ENCODE results near the gene PLEKHG2.

The PLEKHG2 gene, protein sequence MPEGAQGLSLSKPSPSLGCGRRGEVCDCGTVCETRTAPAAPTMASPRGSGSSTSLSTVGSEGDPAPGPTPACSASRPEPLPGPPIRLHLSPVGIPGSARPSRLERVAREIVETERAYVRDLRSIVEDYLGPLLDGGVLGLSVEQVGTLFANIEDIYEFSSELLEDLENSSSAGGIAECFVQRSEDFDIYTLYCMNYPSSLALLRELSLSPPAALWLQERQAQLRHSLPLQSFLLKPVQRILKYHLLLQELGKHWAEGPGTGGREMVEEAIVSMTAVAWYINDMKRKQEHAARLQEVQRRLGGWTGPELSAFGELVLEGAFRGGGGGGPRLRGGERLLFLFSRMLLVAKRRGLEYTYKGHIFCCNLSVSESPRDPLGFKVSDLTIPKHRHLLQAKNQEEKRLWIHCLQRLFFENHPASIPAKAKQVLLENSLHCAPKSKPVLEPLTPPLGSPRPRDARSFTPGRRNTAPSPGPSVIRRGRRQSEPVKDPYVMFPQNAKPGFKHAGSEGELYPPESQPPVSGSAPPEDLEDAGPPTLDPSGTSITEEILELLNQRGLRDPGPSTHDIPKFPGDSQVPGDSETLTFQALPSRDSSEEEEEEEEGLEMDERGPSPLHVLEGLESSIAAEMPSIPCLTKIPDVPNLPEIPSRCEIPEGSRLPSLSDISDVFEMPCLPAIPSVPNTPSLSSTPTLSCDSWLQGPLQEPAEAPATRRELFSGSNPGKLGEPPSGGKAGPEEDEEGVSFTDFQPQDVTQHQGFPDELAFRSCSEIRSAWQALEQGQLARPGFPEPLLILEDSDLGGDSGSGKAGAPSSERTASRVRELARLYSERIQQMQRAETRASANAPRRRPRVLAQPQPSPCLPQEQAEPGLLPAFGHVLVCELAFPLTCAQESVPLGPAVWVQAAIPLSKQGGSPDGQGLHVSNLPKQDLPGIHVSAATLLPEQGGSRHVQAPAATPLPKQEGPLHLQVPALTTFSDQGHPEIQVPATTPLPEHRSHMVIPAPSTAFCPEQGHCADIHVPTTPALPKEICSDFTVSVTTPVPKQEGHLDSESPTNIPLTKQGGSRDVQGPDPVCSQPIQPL (N-terminal part only)

DNA sequence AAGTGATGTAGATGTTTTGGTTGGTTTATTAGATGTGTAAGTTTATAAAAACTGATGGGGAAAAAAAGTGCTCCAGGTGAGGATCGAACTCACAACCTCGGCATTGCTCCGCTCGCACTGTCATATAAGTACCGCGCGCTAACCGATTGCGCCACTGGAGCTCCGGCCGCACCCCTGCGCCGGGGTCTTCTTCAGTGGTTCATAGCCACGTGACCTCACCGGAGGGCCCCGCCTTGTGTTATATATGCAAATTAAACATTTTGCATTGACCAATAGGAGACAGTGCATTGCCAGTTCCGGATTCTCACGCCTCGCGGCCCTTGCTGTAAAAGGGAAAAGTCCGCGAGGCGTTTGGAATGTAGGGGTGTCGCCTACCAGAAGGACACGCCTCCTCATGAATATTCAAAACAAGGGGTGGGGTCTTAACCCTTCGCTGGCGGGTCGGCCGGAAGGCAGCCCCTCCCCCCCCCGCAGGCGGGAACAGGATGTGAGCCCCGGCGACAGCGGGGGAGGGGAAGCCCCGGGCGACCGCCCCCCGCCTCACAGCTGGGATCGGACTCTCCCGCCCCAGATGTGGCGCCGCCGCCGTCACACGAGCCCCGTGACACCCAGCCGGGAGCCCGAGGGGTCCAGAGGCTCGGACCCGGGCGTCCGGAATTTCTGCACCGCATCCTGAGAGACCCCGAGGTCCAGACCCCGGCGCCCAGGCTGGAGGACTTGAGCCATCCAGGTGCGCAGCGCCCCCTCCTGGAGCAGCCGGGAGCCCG is at the start of gene PLEKHG2:
Gene PLEKHG2, plus strand, starts transcription at position 570 of the 767 bp plus-strand sequence. CDS start 1,418 bp downstream, outside the sequence.
- peak within 1 kb of the TSS; percentile 76 for H3K27ac ChIP-seq
- TF ChIP-seq, protein P1, sequence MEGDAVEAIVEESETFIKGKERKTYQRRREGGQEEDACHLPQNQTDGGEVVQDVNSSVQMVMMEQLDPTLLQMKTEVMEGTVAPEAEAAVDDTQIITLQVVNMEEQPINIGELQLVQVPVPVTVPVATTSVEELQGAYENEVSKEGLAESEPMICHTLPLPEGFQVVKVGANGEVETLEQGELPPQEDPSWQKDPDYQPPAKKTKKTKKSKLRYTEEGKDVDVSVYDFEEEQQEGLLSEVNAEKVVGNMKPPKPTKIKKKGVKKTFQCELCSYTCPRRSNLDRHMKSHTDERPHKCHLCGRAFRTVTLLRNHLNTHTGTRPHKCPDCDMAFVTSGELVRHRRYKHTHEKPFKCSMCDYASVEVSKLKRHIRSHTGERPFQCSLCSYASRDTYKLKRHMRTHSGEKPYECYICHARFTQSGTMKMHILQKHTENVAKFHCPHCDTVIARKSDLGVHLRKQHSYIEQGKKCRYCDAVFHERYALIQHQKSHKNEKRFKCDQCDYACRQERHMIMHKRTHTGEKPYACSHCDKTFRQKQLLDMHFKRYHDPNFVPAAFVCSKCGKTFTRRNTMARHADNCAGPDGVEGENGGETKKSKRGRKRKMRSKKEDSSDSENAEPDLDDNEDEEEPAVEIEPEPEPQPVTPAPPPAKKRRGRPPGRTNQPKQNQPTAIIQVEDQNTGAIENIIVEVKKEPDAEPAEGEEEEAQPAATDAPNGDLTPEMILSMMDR (conservative IDR thresholded peaks at IDR 0.05), result peak; percentile 73
- TF ChIP-seq ZFX (IDR thresholded peaks at IDR 0.05), result no peak

DNA sequence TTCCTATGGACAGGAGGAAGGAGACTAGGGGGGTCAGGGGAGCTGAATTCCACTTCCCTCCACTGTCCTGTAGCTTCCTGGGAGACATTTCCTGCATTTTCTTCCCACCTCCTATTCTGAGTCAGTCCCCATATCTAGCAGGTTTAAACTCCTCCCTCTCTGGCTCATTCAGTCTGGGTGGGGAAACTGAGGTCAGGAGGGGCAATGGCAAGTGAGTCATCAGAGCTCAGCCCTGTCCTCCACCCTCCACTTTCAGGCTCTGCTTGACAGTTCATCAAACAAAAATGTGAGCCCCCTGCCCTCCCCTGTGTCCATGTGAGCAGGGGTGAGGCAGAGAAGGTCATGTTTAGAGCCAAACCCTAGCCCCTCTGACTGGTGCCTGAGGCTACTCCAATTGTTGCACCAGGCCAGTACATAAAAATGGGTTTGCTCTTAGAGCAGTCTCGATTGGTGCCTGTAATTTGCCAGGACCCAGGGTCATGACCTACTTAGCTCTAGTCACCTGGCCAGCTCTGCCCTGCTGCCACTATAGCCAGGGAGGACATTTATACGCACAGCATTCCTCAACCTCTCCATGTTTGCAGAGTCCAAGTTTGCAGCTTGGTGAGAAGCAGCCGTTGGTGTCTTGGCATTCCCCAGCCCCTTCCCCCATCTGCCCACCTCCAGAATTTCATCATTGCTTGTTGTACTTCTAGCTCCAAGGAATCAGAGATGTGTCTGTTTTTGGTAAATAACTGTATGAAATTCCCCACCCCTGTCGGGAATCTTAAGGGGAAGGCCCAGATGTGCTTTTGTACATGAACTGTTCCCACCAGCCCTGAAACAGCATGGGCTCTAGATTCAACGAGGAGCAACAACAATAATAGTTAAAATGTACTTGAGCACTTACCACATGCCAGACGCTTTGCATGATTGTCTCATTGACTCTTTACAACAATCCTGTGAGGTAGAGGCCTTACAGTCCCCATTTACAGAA is 49.5 kb upstream of the PLEKHG2 start:
- TF ChIP-seq ZFX (IDR thresholded peaks at IDR 0.05), result no peak
- TF ChIP-seq, protein P1 (conservative IDR thresholded peaks at IDR 0.05), result no peak
- H3K27ac ChIP-seq, result no peak overlapping the region

DNA sequence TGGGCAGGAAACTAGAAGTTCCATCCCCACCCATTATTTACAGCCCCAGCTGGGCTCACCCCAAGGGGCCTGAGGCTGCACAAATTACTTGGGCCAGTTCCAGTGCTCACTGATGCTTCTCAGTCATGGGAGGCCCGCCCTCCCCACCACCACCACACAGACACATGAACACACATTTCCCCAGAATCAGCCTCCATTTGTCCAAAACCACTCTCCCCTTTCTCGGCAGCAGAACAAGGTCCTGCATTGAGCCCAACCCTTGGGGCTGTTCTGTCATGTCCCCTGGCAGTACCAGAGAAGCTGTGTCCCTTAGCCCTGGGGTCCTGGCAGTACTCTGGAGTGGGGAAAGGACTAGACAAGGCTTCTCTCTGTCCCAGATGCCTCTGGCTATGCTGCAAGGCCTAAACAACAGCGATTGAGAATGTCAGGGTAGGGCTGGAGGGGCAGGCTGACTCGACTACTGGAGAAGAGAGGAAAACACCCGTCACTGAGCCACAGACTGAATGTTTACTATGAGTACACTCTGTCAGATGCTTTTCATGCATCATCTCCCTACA is 48.5 kb upstream of the PLEKHG2 start:
- TF ChIP-seq, protein P1 (conservative IDR thresholded peaks at IDR 0.05), result no peak
- no peak for TF ChIP-seq ZFX (IDR thresholded peaks at IDR 0.05)
- no peak overlapping the region for H3K27ac ChIP-seq

DNA sequence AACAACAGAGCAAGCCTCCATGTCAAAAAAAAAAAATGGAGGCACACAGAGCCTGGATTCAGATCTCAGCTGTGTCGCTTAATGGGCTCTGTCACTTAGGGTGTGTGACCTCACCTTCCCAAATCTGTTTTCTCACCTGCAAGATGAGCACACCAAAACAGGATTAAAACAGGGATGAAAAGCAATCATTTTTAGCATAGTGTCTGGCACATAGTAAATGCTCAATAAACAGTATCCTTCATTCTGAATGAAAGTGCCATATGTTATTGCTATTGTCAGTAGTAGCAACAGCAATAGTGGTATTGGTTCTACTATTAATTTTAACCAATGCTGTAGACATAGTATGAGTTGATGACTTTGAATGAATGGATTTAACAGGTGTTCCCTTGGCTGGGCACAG is 46.9 kb upstream of the PLEKHG2 start:
- H3K27ac ChIP-seq, result no peak overlapping the region
- no peak for TF ChIP-seq ZFX (IDR thresholded peaks at IDR 0.05)
- TF ChIP-seq, protein P1 (conservative IDR thresholded peaks at IDR 0.05), result no peak

DNA sequence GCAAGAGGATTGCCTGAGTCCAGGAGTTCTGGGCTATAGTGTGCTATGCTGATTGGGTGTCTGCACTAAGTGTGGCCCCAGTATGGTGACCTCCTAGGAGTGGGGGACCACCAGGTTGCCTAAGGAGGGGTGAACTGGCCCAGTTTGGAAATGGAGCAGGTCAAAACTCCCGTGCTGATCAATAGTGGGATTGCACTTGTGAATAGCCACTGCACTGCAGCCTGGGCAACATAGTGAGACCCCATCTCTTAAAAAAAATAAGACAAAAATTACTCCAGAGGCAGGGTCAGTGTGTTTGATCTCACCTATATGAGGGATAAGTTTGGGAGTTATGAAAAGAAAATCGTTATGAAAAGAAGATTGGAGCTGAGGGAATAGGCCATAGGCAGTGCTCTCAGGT is 43.3 kb upstream of the PLEKHG2 start:
- H3K27ac ChIP-seq, result no peak overlapping the region
- TF ChIP-seq, protein P1 (conservative IDR thresholded peaks at IDR 0.05), result no peak
- TF ChIP-seq ZFX (IDR thresholded peaks at IDR 0.05), result no peak

DNA sequence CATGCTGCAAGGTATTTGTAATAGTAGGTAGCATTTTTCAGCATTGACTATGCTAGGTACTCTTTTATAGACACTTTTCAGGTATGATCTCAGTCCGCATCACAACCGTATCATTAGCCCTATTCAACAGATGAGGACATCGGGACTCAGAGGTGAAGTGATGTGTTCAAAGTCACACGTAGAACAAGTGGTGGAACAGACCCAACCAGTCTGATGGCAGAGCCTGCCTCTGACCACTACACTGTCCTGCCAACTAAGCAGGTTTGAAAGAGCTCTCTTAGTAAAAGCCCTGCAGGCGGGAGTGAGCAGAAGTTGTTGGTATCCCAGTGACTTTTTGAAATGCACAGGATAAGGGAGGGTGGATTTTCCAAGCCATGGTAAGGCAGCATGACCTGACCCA is 41.7 kb upstream of the PLEKHG2 start:
- TF ChIP-seq, protein P1 (conservative IDR thresholded peaks at IDR 0.05), result no peak
- TF ChIP-seq ZFX (IDR thresholded peaks at IDR 0.05), result no peak
- H3K27ac ChIP-seq, result no peak overlapping the region

Data from C4-2B (cell line).